Cardiac septum (tissue), 1 donor: ENCODE measurements around the gene SEPTIN6. TPM values are rescaled to one million over a fixed set of nuclear protein-coding genes. Genes with fewer than 3 reads are reported as not detected.
"Not testable (repeated sequence)": the region's sequence is repeated elsewhere in the genome, so short reads cannot be mapped to it uniquely, and the experiment has no call there.

ENCODE experiments used
- DNase-seq: peaks from one replicate; pipeline ENCODE4 v3.0.0-alpha.2; 2020; ENCODE audit warnings: low spot score
- intact Hi-C: fragments of 100-400 bp; cut with DNase I; formaldehyde crosslinking; loops from one replicate; pipeline ENCODE4 v1.14.0; 2022
- total RNA-seq: library from RNA; stranded (reverse); fragmentation: NEBNext Ultra II Directional; extraction: Animal tissue kit (Norgen Biotek cat#: 25700); gene quantifications from one replicate; pipeline ENCODE4 v1.2.1, GENCODE V29; 2021
- donor health status: DM: no; HTN: no; CAD: no.

SEPTIN6 gene
- total RNA-seq, 1 donor from 2014 or later, result 10.1 TPM

- no peak for DNase-seq
- intact Hi-C loops, result no loop called here
These were observed 1.1 kb upstream of the SEPTIN6 start for GRCh38 chrX:119693996-119694451.

- intact Hi-C loops, result no loop called here
- DNase-seq, result peak; percentile 80
These were observed 553 bp downstream of the SEPTIN6 start for GRCh38 chrX:119692191-119693039.

- intact Hi-C loops, result no loop called here
- no peak for DNase-seq
These were observed 1.8 kb downstream of the SEPTIN6 start for GRCh38 chrX:119690921-119691716.

GRCh38 chrX:119688911-119689321 lies 4.1 kb downstream of the SEPTIN6 start:
- intact Hi-C loops, result no loop called here
- DNase-seq, result peak; percentile 31

- intact Hi-C loops, result no loop called here
These were observed 5.1 kb downstream of the SEPTIN6 start for GRCh38 chrX:119687661-119688413.

DNA sequence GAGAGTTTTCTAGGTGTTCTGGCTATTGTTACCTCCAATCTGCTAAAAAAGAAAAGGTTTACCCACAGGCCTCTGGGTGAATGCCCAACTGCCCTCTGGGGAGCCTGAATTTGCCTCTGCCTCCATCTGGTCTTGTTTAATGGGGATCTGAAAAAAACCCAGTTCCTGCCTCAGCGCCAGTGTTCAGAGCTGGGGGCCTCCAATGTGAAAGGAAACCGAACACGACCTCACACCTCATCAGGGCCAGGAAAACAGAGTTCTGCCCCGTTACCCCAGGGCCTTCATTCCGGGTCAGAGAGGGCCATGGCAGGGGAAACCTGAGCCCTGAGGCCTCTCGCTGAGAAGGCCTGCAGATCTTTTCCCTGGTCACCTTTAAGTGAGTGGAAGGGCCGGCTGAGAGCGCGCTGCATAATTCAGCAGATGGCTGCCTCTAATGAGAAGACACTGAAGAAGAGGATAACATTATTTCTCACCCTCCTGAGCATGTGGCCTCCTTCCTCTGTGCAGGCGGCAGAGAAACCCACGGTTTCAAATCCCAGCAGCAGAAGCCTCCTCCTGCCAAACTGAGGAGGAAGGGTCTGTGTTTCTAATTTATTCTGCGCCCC lies 6.8 kb downstream of the SEPTIN6 start:
- DNase-seq, result no peak
- intact Hi-C loops, result no loop called here

More at GRCh38 chrX:119687661-119688413, 5.1 kb downstream of the SEPTIN6 start:
- peak; percentile 41 for DNase-seq

DNA sequence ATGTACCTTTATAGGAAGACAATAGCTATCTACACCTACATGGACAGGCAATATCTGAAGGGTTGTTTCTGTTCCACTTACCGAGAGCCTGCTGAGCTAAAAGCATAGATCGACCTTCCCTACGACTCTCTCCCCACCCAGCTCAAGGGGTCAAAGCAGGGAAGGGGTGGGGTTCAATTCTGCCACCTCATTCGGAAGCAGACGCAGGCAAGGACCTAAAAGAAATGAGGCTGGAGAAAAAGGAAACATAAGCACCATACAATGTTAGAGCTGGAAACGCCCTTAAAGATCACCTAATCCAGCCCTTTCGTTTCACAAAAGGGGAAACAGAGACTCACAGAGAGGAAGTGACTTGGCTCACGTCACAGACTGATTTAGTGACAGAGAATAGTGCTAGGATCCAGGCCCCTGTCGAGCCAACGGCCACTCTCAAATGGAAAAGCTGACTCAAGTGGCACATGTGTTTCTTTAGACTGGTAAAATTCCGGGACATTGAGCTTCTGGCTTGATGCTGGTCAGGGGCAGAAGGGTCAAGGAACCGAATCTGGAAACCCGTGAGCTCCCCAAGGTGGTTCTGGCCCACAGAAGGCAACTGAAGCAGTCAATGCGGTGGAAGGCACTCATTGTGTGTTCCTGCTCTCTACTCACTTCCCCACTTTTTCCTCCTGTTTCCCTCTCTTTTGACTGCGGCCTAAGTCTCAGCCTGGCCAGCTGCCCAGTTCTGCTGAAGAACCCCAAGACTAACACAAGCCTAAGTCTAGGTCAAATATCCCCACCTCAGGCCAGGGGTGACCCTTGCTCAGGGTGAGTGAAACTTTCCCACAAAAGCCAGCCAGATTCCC lies 7.5 kb downstream of the SEPTIN6 start:
- intact Hi-C loops, result no loop called here
- DNase-seq, result no peak

- intact Hi-C loops, result no loop called here
- DNase-seq, result no peak
These were observed 8.1 kb downstream of the SEPTIN6 start for GRCh38 chrX:119684916-119685224.

DNA sequence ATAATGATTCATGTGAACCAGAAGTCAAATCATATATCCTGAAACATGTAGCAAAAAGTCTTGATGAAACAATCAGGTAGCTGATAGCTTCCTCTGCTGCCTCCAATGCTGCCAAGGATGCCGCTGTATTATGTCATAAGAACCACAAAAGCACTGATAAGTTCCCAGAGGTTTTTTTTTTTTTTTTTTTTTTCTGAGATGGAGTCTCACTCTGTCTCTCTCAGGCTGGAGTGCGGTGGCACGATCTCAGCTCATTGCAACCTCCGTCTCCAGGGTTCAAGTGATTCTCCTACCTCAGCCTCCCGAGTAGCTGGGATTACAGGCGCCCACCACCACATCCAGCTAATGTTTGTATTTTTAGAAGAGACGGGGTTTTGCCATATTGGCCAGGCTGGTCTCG lies 8.7 kb downstream of the SEPTIN6 start:
- intact Hi-C loops, DNase-seq: not testable (repeated sequence)

DNA sequence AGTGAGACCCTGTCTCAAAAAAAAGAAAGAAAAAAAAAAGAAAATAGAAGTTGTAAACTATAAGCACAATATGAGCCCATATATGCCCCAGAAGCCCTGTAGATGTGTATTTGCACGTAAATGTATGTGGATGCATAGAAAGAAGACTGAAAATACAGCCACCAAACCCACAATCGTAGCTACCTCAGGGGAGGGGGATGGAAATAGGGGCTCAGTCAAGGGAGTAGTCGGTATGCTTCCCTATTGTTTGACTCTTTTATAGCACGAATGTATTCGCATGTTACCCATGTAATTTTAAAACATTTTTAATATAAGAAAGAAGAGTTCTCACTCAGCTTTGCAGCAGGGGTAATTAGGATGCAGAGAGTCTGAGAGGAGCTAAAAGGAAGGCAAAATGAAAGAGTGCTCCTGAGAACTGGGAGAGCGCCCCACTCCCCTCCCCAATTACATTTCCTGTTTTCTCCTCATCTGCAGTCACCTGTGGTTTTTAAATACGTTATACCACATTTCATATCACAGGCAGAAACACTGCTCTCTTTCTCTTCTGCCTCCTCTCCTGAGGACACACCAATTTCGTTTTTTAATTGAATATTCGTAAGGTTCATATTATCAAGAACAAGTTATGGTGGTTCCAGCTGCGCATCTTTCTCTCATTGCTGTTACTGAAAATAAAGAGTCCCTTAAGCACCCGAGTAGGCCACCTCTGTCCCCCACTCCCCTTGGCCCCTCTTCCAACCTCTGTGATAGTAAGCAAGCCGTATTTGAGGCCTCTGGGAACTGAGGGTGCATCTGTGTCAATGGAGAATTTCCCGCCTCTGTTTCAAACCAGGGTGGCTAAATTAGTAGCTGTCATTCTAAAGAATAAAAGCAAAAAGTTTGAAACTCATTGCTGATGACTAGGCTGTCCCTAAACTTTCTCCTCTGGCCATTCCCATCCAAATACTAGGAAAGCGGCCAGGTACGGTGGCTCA lies 10.7 kb downstream of the SEPTIN6 start:
- intact Hi-C loops, result no loop called here
- DNase-seq, result no peak

DNA sequence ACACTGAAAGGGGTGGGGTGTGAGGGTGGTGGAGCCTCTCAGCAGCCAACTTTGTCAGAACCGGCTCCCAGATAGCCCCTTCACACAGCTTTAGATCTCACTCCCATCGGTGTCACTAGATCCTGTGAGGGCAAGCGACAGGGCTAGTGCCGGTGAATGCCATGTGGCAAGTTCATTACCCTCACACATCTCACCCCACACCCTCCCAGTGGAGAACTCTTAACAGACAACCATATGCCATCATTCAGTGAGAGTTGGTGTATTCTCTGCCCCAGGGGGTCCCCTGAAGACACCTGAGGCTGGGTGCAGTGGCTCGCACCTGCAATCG lies 15.3 kb downstream of the SEPTIN6 start:
- intact Hi-C loops, result no loop called here
- no peak for DNase-seq

DNA sequence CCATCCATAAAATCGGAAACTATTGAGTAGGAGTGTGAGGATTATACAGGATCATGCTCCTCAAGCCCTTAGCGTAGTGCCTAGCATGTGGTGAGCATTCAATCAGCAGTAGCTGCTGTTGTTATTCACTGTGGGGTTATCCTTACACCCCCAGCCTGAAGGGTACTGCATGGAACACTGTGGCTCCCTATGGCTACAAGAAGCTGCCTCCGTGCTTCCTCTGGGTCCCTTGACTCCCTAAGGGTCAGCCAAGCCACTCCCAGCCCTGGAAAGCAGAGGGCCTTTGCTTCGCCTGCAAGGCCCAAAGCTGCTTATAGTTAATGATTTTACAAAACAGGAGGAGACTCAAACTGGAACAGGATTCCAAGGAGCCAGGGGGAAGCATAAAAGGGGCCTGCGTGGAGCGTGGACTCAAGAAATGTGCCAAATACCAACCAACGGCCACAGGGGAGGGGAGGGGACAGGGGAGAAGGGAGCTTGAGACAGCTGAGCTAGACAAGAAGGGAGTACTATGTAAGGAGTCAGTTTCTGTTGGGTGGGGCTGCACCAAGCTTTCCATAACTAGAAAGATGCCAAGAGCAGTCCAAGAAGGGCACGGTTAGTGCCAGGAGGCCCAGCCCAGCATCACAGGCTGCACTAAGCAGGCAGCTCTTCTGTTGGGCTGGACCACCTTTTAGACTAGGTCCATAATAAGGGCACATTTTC lies 15.9 kb downstream of the SEPTIN6 start:
- intact Hi-C loops, result no loop called here

DNA sequence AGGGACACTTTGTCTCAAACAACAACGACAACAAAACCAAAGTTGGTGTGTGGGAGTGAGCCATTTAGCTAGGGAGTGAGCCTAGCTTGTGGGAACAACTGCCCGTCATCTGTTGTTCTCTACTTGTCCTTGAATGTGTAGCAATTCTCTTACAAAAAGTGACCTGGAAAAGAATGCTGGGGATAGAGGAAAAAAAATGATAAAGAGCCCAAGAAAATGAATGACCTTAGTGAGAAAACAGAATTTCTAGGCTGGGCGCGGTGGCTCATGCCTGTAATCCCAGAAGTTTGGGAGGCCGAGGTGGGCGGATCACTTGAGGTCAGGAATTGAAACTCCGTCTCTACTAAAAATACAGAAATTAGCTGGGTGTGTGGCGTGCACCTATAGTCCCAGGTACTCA lies 19.6 kb downstream of the SEPTIN6 start:
- intact Hi-C loops, result no loop called here
- peak; percentile 14 for DNase-seq

More for the DNA sequence above, 15.9 kb downstream of the SEPTIN6 start:
- peak; percentile 39 for DNase-seq

DNA sequence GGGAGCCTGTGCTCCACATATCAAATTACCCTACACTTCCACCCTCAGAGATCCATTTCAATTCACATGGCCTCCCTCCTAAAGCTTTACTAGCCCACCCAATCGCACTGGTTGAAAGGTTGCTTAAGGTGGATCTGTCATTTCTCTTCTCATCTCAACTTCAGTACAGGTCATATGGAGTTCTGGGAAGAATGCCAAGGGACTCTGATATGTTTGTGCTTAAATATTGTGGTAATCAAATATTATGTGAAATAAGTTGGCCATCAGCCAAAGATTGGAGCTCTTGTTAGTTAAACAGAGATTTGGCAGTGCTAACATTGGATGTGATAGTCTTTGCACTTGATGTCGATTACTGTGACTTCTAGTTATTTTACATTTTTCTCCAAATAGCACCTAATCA lies 20.5 kb downstream of the SEPTIN6 start:
- intact Hi-C loops, result no loop called here

DNA sequence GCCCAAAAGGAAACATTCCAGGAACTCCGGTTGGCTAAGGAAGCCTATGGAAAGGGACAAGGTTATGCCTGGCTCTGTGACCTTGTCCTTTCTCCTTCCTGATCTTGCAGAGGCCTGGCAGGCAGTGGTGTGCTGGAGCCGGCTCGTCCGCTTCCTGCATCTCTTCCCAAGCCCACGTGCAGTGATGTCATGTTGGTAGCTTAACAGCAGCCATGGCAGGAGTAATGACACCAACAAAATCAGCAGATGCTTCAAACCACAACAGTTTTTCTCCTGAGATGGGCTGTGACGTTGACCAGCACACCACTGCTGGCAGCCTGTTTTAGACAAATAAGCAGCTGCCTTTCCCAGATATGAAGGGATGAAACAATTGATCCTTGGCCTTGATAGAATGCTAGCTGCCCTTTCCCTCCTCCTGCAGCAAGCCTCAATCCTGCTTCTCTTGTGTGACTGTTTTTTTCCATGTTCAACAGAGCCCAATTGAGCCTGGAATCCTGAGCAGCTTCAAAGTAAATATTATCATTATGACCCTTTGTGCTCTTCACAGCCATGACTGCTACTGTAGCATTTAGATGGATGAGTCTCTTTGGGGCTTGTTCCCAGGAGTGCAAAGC lies 23.4 kb downstream of the SEPTIN6 start:
- intact Hi-C loops, result no loop called here
- DNase-seq, result peak; percentile 58

More for the DNA sequence above, 20.5 kb downstream of the SEPTIN6 start:
- no peak for DNase-seq

GRCh38 chrX:119667111-119667878 lies 25.7 kb downstream of the SEPTIN6 start:
- DNase-seq, result peak; percentile 77
- intact Hi-C loops, result no loop called here
